ENCODE data around the gene EYA2.
"Not testable (repeated sequence)": the region's sequence is repeated elsewhere in the genome, so short reads cannot be mapped to it uniquely, and the experiment has no call there.

The EYA2 gene

GRCh38 chr20:46894971-46895905, 595 bp downstream of the EYA2 start:
- no peak for DNase-seq (ENCODE audit: low read depth in 2 of 2)

- no peak for DNase-seq (ENCODE audit: low read depth in 2 of 2)
Observed at GRCh38 chr20:46895906-46896242, 1.2 kb downstream of the EYA2 start.

DNA sequence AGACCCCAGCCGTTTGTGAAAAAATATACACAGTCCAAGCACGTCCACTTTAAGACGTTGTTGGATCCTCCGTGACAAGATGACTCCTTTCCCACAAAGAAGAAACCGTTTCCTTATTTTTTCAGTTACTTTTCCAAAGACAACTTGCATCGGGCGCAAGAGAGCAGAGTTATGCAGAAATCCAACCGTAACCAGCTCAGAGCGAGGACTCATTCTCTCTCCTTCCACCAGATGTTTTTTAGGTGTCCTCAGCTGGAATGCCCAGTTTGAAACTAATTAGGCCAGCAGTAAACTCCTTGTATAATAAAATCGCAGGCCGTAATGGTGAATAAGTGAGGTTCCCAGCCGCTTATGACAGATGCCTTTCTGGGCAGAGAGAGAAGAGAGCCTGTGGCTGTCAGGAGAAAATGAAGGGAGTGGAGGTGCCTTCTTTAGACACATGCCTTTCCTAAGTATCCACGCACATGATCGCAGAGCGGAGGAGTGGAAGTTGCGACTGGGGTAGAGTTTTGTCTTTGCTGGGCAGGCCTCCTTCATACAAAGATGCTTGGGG, 2.8 kb downstream of the EYA2 start:
- no peak for DNase-seq (ENCODE audit: low read depth in 2 of 2)

DNA sequence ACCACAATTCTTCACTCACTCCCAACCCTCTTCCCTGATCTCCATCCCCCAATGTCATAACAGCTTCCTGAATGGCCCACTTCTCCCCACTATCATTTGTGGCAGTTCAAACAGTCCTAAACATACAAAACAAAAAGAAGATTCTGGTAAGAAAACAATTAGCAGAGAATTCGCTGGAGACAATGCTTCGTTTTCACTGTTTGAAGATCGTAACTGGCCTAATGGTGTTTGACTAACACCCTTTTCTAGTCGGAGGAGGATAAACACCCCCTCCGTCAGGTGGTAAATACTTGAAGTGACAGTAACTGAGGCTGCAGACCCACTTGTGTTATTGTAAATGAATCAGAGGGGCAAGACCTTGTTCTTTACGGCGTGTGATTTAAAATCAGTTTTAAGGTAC, 3.8 kb downstream of the EYA2 start:
- DNase-seq (ENCODE audit: low read depth in 2 of 2): no peak

DNA sequence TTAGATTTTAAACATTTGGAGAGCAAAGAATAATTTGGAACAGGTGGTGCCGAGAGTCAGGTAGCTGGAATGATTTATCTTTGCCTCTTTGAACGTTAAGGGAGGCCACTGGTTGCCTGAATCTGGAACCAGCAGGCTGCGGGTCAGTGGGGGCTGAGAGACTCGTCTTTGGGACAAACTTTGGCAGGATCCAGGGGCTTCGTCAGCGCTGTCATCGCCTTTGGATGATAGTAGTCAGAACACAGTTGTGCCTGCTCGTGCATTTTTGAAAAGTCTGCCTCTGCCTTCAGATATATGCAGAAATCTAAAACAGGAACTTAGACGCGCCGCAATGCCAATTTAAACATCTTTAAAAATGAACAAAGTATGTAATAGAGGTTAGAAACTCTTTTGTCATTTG, 5.0 kb downstream of the EYA2 start:
- no peak for DNase-seq (ENCODE audit: low read depth in 2 of 2)

DNA sequence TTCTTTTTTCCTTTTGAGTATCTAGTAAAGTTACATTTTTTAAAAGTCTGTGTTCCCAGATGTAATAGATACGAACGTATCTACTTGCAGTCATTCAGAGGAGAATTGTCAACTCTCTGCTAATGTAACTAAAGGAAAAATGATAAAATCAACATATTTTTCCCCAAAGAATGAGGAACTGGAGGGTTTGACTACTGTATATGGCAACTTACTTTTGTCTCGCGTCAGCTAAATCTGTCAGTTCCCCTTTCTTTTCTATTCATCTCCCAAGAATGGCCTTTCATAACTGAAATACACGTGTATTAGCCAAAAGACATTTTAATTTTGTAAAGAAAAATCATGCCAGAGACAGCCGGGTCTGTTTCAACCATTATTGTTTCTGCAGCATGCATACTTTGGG, 5.4 kb downstream of the EYA2 start:
- no peak for DNase-seq (ENCODE audit: low read depth in 2 of 2)

DNA sequence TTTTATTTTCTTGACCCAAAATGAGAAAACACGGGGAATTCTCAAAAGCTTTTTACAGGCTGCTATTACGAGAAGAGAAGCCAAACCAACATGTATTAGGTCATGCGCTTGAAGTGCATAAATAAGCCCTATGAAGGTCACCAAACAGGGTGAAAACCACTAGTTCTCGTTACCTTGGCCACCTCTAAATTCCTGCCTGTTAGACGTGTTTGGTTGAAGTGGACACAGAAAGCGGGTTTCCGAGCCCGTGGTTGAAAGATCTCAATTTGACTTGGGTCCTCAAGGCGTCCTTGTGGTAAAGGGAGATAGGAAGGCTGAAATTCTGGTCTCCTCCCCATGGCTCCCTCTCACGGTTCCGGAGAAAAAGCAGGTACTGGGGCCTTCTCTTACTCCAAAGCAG, 6.2 kb downstream of the EYA2 start:
- no peak for DNase-seq (ENCODE audit: low read depth in 2 of 2)

DNA sequence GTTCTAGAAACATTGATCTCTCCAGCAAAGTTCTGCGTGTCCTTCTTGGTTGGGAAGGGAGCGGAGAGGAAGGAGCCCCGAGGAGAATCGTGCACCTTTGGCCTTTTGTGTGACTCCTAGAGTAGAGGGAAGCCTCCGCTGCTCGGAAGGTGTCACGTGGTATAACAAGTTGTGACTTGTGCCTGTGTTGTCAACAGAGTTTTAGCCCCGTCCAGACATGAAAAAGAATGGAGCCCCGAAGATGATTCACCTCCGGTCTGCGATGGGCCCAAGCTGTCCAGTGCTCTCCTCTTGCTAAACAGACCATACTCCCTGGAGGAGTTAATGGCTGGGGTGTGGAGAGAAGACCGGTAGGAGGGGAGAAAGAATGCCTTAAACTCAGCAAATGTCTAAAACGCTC, 7.0 kb downstream of the EYA2 start:
- DNase-seq (ENCODE audit: low read depth in 2 of 2): no peak

DNA sequence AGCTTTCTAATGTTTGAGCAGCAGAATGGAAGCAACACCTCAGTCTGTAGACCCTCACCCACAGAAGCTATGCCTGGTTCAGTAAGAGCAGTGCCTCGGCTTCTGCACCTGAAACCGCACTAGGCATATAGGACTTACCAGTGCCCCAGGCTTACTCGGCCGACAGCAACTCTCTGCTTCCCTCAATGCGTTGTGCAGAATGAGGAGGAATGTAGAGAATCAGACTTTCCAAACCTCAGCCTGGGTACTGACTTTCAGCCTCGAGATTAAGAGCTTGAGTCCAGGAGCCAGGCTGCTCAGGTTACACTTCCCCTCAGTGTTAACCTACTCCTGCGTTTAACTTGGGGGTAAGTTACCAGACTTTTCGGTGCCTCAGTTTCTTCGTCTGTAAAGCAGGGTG, 8.6 kb downstream of the EYA2 start:
- DNase-seq (ENCODE audit: low read depth in 2 of 2): no peak

DNA sequence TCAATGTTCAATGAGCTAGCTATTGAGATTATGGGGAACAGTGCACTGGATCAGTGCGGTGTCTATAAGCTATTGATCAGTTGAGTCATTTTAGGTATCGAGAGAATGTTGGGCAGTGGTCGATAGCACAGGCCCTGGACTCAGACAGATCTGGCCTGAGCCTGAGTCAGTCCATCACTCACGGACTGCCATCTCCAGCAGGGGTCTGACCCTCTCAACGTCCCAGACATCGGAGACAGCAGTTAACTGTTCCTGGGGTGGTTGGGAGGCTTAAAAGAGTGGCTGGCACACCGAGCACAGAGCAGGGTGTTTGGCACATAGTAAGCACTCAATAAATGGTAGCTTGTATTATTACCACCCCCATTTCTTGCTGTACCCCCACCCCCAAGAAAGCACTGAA, 9.3 kb downstream of the EYA2 start:
- no peak for DNase-seq (ENCODE audit: low read depth in 2 of 2)

DNA sequence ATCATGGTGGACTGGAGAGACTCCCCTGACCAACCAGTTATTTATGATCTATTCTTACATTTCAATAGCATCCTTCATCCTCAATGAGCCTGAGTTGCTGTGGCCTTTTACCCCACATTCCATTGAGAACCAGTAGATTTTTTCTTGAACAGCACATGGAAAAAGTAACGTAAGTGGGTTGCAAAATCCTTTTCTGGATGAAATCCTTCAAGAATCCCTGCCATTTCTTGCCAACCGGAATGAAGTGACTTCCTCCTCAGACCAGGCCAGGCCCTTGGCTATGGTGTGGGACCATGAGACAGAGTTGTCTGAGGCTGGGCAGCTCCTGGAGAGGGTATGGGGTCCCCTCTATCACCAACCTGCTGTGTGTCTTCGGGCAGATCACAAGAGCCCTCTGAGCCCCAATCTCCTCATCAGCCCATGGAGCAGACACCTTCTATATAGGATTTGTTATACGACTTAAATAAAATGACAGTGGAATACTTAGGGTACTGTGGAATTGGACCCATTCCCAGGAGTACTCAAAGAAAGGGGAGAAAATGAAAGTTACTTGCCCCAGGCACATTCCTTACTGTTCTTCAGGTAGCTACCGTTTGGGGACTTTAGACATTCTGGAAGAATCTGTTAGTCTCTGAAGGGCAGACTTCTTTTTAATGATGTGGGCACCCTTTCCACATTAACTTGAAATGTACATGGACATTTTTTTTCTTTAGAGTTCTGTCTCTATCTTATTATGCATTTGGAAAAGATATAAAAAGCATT, 10.9 kb downstream of the EYA2 start:
- DNase-seq (ENCODE audit: low read depth in 2 of 2): no peak

DNA sequence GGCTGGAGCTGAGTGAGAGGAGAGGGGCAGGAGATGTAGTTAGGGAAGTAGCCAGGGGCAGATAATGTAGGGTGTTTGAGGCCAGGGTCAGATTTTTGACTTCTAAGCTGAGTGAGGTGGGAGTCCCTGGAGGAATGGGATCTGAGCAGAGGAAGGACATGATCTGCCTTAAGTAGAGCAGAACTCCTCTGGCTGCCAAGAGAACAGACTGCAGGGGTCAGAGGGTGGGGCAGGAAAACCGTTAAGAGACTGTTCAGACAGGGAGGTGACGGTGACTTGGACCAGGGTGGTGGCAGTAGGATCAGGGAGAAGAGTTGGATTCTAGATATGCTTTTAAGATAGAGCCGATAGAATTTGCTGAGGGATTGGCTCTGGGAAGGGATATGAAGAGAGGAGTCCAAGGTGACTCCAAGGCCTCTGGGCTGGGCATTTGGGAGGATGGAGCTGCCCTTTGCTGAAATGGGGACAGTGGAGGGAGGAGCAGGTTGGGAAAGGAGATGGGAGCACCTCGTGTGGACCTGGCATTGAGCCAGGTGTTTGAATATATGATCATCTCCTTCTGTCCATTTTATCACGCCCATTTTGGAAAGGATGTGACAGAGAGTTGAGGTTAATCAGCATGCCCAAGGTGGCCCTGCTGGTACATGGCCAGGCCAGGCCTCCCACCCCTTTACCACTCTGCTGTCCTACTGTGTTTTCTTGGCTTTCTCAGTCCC, 18.8 kb downstream of the EYA2 start:
- no peak for DNase-seq (ENCODE audit: low read depth in 2 of 2)

- no peak for DNase-seq (ENCODE audit: low read depth in 2 of 2)
Observed at GRCh38 chr20:46914789-46915379, 20.2 kb downstream of the EYA2 start.

DNA sequence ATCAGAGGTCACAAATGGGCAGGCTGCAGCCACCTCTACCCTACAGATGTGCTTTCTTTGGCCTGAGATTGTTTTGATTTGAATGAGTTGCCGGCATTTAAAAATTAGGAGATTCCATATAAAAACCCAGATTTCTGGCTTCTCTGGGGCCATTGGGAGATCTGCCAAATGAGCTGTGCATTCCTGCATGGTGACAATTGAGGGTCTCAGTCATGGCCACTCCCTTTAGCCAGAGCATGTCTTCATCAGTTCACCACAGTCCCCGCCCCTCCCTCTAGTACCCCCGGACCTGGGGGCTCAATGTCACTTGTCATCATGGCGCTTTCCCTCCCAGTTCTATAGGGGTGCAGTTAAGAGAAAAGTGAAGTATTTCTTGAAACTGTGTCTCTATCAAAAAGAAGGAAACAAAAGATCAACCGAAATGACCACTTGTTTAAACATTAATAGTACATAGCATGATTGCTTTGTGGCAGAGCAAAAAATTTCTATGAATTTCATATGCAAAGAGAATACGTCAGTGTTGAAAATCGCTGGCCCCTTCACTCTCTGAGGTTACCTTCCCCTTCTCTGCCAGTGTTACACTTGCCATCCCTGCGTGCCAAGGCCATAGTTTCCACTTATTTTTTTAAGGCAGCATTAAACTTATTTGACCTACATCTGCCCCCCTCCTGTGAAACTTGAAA, 21.1 kb downstream of the EYA2 start:
- DNase-seq (ENCODE audit: low read depth in 2 of 2): no peak

GRCh38 chr20:46916258-46916603, 21.6 kb downstream of the EYA2 start:
- no peak for DNase-seq (ENCODE audit: low read depth in 2 of 2)

DNA sequence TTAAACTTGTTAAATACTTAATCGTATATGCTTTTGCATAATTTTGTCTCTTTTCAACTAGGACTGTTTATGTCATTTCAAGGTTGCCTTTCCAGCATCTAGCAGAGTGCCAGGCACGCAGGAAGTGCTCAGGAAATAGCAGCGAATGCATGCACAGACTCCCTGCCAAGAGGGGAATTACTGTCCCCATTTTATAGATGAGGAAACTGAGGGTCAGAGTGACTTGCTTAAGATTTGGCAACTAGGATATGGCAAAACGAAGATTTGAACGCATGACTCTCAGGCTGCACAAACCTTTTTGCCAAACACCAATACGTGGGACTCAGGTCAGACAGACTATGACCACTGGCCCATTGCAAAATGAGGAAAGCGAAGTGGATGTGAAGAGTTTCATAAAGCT, 22.5 kb downstream of the EYA2 start:
- no peak for DNase-seq (ENCODE audit: low read depth in 2 of 2)

DNA sequence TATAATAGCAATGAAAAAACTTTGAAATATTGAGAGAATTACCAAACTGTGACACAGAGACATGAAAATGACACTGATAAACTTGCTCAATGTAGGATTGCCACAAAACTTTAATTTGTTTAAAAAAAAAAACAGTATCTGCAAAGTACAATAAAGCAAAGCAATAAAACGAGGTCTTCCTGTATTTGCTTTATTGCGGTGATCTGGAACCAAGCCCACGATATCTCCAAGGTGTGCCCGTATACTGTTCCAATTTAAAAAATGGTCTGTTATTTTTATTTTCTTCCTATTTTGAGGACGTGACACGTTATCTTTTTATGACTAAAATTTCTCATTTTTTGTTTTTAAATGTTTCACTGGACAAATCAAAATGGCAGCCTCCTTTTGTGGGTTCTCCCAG, 25.5 kb downstream of the EYA2 start:
- DNase-seq (ENCODE audit: low read depth in 2 of 2): no peak

DNA sequence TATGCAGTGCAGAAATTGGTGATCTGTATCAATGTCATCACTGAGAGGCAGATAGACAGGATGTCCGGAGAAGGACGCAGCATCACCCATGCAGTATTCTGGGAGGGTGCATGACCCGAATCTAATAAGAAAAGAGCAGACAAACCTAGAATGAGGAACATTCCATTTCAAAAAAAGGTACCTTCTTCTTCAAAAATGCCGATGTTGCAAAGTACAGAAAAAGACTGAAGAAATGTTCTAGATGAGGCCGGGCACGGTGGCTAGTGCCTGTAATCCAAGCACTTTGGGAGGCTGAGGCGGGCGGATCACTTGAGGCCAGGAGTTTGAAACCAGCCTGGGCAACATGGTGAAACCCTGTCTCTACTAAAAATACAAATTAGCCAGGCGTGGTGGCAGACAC, 28.2 kb downstream of the EYA2 start:
- DNase-seq (ENCODE audit: low read depth in 2 of 2): not testable (repeated sequence)

GRCh38 chr20:46923550-46923949, 28.9 kb downstream of the EYA2 start:
- no peak for DNase-seq (ENCODE audit: low read depth in 2 of 2)

DNA sequence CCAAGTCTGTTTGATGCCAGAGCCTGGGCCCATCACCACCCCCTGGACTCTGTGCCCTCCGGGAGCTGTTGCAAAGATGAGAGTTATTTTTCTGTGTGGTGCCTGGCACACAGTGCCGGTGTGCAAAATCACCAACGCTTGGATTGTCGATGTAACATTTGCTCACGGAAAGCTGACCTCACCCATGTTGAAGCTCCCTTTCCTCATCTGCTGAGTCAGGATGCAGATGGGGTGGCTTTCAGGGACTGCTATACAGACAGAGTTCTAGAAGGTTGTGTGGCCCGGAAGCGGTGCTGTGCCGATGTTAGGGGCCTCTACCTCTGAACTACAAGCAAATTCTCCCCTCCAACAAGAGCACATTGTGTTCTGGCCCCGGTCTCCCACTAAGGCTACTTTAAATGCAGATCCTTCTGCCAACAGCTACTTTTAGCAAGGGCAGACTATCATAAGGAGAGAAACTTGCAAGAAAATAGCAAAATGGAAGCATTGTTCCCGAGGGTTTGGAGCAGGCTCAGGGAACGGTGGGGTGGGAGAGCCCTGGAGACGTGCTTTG, 34.0 kb downstream of the EYA2 start:
- DNase-seq (ENCODE audit: low read depth in 2 of 2): no peak

- DNase-seq (ENCODE audit: low read depth in 2 of 2): no peak
Observed at GRCh38 chr20:46929902-46930301, 35.3 kb downstream of the EYA2 start.

Measured in stimulated activated CD4-positive, alpha-beta T cell treated with anti-CD3 and anti-CD28 coated beads, Interleukin-1b, Interleukin-23, amount 100 ng/mL, for 4 hours (primary cell).